LNCAP (cell line): ENCODE data around the gene NLGN4Y.

Source experiments
- TF ChIP-seq, protein P1 (sequence below): fragments of 450-650 bp; IDR thresholded peaks from 2 replicates; pipeline ENCODE4 v1.5.1; 2017; ENCODE audit warnings: mild to moderate bottlenecking

NLGN4Y gene

DNA sequence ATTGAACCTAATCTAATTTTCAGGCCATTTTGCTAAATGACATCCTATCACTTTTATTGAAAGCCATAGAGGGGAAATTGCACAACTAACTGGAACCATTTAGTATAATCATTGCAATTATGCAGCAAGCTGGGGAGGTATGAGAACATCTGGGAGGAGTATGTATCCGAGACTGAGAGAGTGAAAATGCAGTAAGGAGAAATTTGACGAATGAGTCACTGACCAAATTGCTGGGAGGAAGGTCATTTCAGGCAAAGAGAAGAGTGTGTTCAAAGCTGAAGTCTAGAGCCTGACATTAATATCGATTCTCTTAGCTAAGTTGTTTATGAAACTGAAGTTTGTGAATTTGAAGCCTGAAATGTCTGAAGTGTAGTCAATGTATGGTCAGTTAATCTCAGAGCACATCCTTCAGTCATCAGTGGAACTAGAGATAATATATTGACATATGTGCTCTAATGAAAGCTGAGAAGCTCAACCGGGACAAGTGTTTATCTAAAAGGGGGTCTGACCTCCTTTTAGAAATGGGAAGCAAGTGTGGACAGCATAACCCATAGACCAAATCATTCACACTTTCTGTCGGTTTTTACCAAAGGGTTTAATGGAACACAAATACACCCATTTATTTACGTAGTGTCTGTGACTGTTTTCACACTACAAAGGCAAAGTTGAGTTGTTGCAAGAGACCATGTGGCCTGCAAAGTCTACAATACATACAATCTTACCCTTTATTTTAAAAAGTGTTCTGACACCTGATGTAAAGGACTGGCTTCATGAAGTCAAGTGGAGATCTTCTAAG, 120.0 kb downstream of the NLGN4Y start:
- TF ChIP-seq, protein P1, sequence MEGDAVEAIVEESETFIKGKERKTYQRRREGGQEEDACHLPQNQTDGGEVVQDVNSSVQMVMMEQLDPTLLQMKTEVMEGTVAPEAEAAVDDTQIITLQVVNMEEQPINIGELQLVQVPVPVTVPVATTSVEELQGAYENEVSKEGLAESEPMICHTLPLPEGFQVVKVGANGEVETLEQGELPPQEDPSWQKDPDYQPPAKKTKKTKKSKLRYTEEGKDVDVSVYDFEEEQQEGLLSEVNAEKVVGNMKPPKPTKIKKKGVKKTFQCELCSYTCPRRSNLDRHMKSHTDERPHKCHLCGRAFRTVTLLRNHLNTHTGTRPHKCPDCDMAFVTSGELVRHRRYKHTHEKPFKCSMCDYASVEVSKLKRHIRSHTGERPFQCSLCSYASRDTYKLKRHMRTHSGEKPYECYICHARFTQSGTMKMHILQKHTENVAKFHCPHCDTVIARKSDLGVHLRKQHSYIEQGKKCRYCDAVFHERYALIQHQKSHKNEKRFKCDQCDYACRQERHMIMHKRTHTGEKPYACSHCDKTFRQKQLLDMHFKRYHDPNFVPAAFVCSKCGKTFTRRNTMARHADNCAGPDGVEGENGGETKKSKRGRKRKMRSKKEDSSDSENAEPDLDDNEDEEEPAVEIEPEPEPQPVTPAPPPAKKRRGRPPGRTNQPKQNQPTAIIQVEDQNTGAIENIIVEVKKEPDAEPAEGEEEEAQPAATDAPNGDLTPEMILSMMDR, result no peak

DNA sequence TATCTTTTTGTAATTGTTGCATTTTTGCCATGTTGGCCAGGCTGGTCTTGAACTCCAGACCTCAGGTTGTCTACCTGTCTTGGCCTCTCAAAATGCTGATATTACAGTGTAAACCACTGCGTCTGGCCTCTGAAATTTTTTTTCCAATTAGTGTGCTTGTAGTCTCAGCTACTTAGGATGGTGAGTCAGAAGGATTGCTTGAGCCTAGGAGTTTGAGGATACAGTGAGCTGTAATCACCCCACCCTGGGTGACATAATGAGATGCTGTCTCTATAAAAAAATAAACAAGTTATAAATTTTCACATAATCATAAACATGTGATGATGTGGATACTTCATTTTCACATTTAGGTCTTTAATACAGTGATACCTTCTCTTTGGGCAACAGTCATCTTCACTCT, 154.9 kb downstream of the NLGN4Y start:
- TF ChIP-seq, protein P1, result no peak

DNA sequence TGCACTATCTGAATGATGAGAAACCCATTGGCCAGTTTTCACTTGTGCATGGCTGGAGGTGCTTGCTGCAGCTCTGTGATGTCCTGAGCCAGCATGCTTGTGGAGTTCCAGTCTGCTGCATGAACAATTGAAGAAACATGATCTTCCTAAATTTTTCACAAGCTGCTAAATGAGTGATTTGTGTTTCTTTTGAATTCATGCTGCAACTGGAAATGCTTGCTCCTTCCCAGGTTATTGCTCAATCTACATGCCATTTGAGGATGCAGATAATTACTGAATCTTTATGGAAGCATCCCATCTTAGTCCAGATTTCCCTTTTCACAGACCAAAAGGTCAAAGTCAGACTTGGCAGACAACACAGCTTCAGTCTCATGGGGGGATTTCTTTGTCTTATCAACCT, 170.2 kb downstream of the NLGN4Y start:
- TF ChIP-seq, protein P1, result no peak

DNA sequence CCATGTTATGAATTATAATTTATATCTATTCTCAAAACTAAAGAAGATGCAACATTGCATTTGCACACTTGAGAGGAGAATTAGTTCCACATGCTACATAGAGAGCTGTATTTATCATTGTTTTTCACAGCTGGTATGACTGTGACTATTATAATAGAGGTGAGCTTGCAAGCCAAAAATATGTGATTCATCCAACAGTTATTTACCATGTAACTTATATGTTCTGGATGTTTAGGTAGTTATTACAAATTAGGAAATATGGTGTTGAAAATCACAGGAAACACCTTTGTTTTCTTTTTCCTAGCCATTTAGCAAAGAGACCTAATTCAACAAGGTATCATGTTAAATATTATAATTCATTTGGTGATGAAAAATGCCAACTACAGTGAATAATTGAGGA, 183.8 kb downstream of the NLGN4Y start:
- TF ChIP-seq, protein P1, result no peak

DNA sequence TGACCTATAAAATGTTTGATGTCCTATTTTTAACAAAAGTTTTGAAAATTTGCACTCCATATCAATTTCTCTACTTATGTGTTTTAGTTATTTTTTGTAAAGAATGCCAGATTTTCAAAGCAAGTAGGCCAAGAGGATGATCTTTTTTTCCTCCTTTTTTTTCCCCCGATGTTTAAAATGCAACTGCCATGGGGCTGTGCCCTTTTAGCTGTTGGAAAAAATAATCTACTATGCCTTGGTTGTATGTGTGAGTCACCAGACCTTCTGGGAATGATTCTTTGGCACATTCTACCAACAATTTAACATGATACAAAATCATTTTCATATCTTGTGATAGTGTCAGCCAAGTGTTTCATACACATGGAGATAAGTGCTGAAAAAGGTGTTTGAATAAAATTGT, 217.3 kb downstream of the NLGN4Y start:
- TF ChIP-seq, protein P1, result no peak

DNA sequence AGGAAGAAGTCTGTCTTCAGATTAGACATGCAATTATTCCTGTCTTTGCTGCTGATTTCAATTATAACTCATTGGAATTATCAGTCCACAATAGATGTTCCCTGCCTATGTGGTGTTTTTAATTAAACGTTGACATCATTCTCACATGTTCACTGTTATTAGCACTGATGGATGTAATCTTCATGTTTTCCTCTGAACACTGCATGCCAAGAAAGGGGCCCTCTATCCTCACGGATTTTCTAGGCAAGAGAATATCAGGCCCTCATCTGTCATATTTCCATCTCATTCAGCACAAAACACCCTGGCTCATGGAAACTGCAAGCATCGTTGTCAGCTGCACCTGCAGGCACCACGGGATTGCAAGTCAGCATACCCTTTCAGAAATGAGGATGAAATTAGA, 224.0 kb downstream of the NLGN4Y start:
- TF ChIP-seq, protein P1, result no peak

DNA sequence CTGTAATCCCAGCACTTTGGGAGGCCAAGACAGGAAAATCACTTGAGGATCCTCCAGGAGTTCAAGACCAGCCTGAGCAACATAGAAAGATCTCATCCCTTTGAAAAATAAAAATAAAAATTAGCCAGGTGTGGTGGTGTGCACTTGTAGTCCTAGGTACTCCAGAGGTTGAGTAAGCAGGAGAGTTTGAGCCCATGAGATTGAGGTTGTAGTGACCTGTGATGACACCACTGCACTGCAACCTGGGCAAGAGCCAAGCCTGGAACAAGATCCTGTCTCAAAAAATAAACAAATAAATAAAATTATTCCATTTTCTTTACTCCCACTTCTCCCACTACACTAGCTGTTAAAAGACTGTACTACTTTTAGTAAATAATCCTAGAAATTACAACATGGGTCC, 231.2 kb downstream of the NLGN4Y start:
- TF ChIP-seq, protein P1, result no peak

DNA sequence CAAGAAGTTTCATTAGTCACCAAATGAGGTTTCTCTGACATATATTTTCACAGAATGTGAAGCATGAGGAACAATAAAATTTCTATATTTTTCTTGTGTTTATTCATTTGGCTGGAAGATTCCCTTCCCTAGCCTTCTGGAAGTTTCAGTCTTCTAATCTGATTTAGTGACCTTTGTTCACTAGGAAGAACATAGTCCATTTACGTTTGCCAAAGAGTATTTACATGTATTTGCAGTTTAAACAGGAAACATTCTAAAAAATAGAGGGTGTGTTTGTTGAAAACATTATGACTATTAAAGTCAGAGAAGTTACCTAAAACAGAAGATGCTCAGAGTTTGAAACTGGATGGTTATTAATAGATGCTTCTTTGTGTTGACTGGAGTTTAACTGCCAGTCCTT, 238.6 kb downstream of the NLGN4Y start:
- TF ChIP-seq, protein P1, result no peak
